NCI-H2107 treated with DMSO at 0.1 percent for 48 hours (cell line): Measurements from ENCODE around the gene PAQR5.
"Not testable (repeated sequence)": the region's sequence is repeated elsewhere in the genome, so short reads cannot be mapped to it uniquely, and the experiment has no call there.

Source experiments
- DNase-seq: peaks from one replicate; lab custom pipeline; 2025; ENCODE audit not compliant: unreplicated experiment; lab: John Stamatoyannopoulos, UW

Gene PAQR5

DNA sequence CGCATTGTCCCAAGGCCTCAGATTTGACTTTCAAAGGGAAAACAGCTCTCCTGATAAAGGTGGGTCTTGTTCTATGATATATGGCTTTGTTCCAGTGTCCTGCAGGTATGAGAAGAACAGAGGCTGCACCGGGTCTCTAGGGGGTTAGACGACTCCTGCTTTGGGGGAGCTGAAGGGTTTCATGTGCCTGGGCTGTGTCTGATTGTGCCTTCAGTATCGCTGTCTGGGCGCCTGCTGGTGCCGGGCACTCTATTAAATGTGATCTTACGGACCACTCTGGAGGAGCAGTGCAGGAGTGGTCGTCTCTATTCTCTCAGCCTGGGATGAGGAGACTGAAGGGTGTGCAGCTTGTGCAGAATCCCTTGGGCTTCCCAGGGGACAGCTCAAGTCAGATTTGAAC lies 16.0 kb downstream of the PAQR5 start:
- no peak for DNase-seq

DNA sequence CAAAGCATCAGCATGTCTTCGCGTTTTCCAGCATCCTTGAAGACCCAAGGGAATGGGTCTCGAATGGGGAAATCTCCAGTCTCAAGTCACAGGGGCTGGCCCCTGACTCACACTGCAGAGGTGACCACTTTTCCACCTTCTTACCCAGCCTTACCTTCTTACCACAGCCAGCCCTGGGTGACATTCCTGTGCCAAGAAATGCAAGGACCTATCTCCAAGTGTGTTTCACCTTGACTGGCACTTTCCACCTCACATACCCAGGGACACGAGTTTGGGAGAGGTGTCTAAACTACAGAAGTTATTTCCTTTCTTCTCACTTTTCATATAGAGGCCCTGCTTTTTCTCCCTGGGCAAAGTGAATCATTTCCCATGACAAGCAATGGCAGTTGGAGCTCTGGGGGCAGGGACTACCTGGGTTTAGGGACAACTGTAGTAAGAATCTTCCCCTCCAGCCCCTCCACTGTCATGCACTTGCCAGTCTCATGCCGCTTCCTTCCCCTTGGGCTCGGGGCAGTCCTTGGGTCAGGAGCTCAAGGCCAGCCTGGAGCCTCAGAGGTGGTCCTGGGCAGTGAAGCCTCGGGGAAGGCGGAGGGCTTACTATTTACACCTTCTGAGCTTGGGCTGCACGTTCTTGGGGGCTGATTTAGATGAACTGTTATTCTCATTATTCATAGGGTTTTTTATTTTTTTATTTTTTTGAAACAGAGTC lies 16.8 kb downstream of the PAQR5 start:
- no peak for DNase-seq

DNA sequence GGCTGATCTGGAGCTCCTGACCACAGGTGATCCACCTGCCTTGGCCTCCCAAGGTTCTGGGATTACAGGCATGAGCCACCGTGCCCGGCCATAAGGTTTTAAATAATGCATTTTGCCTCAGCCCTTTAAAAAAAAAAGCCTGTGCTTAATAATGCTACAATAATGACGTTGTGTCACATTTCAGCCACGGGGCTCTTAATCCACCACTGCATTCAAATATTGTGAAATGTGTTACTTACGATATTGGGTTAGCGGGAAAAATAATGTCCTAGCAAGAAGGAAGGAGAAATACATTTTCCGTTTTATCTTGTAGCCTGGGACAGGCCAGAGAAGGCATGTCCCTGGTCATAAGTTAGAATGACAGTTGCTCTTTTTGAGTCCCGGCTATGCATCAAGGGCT lies 17.6 kb downstream of the PAQR5 start:
- DNase-seq: no peak

DNA sequence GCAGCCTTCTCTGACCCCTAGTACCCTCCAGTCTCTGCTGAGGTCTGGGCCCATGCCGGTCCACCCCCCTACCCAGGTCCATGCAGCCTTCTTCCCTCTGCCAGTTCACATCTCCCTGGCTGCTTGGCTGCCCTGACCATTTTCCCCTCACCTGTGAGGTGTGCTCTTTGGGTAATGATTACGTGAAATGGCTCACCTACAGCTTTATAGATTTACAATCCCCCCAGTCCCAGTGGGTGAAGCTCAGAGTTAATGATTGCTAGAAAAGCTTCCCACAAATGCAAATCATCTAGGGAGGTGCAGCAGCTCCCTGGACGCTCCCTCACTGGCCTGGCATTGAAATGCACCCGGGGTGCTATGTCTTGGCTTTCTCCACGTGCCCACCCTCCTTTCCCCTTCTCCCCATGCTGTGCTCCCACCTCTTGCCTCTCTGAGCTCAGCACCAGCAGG lies 18.7 kb downstream of the PAQR5 start:
- DNase-seq: no peak

DNA sequence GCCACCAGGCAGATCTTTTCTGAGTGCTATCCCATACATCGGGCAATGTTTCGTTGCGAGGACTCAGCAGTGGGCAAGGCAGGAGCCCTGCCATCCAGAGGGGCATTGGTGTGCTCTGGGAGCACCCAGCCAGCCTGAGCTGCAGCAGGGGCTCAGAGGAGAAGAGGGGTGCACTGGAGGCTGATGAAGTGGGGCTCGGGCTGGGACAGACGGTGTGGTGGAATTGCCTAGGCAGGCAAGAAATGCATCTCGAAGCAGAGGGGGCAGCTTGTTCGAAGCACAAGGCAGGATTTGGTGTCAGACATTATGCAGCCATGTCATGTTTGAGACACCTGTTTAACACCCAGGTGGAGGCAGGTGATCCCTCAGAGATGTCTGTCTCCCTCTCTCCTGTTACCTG lies 19.3 kb downstream of the PAQR5 start:
- no peak for DNase-seq

DNA sequence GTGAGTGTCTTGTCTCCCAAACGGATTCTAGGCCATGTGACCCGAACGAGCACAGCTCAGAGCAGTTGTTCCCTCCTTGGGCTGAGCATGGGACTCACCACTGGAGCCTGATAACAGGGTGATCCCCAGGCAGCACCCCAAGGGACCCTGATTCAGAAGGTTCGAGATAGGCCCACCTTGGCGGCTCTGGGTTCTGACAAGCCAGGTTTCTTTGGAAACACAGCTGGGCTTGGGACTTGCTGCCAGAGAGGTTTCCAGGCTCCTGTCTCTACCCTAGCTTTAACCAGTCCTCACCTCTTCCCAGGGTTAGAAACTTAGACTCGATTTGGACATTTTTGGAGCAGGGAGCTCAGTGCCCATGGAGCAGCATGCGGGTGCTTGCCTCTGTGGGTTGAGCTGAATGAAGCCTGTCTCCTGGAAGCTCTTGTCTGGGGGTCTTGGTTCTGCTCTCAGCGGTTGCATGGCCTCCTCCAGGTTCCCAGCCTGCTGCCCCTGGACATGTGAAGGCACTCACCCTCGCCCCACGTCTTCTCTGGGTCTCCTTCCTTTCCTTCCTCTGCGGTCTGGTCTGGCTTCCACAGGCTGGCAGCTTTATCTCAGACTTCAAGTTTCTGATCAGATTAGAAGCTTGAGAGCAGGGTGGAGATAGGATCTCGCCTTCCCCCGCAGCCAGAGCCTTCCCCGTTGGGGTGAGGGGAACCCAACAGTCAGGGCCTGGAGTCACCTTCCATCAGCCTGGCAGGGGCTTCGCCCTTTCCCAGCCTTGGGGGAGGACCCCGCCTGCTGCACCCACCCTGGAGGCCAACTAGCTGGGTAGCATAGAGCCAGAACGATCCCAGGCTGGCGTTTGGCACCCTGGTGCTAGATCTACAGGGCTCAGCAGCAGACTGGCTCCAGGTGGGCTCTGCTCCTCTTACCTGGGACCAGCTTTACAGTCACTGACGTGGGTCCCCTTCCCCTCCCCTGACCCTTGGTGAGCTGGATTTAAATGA lies 21.0 kb downstream of the PAQR5 start:
- DNase-seq: no peak

DNA sequence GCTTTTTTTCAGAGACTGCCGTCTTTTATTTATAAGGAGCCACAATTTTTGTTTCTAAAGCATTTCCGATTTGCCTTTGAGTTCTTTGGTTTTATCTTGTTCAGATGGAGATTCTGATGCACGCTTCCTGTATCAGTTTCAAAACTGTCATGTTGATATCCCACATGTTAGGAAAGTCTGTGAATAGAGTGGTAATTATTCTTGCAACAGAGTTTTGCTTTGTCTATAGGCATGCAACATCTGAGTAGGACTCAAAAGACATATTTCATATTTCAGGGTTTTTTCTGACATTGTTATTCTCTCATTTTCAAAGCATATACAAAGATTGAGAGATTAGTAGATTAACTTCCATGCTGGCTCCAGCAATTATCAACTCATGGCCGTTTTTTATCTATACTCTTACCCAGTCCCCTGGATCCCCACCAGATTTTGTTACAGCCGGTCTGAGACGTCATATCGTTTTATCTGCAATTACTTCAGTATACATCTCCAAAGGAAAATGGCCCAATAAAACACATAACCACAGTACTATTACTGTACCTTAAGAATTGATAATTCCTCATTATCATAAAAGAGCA lies 22.4 kb downstream of the PAQR5 start:
- DNase-seq: no peak

DNA sequence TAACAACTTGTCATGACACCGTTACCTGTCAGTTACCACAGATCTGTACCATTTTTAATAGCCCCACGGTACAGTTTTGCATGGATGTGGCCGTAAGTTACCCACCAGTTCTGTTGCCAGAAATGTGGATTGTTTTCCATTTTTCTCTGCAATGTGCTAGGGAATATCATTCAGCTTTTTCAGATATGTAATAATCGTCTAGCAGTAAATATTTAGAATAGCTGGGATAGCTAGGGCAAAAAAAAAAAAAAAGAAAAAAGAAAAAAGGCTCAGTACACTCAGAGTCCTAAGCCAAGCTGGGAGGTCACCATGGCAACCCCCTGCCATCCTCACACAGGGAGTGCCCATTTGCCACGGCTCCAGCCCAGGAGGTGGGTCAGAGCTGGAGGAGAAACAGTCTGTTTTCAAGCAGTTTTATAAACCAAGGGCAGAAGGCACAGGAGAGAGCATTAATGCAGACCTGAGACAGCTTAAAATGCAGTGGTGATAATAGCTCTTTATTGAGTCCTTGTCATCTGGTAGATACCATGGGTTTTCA lies 25.2 kb downstream of the PAQR5 start:
- no peak for DNase-seq

DNA sequence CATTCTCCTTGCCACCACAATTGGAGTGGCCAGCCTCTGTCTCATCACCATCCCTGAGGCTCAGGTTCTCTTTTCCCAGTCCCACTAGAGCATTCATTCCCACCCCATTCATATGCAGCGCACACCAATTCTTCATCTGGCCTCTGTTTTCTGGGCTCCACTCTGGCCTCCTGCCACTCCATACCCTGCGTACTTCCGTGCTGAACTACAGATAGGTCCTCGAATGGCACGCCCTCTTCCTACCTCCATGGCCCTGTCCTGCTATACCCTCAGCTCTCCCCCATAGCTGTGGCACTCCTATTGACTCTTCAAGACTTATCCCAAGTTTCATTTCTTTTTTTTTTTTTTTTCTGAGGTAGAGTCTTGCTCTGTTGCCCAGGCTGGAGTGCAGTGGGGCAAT lies 25.9 kb downstream of the PAQR5 start:
- DNase-seq: no peak

DNA sequence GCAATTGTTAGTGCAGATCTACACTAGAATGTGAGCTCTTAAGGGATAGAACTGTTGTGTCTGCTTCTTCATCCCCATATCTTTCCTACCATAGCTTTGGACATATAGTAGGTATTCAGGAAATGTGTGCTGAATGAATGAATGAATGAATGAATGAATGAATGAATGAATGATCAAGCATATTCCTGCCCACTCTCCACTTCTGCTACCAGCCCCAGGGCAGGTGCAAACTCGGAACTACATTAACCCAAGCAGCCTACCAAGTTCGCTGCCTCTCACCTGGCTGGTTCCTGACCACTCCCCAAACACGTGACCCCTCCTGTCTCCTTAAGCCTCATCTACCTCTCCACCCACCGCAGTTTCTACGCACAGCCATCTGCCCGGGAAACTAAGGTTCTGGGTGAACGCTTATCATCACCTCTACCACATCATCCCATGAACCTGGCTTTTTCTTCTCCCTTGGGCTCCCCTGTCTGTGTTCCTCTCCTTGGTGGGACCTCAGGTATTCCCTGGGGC lies 26.8 kb downstream of the PAQR5 start:
- DNase-seq: no peak

DNA sequence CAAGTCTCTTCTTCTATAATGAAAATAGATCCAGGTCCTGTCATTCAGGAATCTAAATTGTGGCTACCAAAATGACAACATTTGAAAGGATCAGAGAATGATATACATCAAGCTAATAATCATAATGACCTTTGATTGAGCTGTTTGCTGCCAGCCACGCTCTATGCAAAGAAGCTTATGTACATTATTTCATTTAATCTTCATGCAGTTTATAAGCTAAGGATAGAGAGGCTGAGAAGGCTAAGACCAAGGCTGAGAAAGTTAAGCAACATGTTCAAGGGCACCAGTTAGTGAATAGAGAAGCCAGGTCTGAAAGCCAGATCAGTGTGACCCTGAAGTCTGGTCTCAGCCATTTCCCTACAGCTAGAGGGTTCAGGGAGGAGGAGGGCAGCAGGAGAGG lies 29.4 kb downstream of the PAQR5 start:
- DNase-seq: no peak

DNA sequence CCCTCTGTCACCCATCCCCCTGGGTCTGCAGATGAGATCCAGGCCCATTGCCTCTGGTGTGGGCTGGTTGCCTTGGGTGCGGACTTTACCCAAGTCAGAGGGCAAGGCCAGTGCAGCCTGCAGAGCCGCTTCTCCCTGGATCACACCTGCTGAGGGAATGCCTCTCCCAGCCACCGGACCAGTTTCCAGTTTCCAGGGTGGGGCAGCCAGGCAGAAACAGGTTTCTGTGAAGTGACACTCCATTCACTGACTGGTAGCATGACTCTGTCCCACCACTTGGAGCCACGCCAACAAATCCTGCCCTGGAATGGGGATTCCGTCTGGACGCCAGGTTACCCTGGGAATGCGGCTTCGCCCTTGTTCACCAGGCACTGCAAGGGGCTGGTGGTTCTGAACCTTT lies 30.0 kb downstream of the PAQR5 start:
- DNase-seq: no peak

DNA sequence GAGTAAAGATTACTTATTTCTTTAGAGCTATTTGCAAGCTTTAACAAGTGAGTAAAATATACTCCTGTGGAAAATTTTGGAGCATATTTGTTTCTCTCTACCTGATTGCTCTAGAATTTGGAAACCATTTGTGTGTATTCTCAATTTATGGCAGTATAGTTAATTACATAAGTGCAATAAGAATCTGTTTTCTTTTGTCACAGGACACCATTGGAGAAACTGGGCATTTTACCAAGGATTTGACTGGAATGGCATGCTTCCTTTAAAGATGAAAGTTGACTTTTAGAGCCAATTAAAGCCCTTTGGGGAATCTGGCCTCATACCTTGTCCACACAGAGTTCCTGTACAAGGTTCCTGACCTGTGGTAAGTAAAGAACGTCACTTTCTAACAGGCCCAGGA lies 38.4 kb downstream of the PAQR5 start:
- DNase-seq: no peak

DNA sequence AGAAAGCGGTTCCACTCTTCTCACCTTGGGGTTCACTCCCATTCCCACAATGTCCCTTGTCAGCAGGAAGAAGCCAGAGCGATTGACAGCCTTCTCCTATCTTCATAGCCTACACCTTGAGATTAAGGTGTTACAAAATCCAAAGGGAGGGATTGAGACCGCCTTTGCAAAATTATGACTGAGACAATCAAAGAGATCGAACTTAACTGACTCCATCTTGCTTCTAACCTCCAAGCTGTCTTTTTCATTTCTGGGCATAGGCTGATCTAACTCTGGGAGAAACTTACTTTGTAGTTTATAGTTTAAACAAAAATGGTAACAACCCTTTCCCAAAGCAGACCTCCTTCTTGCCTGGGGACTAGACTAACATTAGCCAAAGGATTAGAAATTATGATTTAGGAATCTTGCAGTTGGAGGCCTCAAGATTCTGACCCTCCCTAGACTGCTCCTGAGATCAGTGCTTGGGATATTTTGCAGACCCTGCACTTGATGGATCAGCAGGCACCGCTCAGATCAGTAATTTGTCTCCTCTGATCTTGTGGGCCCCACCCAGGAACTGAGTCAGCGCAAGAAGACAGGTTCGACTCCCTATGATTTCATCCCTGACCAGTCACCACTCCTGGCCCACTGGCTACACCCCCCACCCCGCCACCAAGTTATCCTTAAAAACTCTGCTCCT lies 40.0 kb downstream of the PAQR5 start:
- no peak for DNase-seq

DNA sequence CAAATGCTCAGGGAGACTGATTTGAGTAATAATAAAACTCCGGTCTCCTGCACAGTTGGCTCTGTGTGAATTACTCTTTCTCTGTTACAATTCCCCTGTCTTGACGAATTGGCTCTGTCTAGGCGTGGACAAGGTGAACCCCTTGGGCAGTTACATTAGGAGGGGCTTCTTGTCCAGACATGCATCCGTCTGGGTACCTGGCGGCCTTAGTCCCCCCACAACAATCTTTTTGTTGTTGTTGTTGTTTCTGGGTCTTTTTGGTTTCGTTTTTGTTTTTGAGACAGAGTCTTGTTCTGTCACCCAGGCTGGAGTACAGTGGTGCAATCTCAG lies 40.5 kb downstream of the PAQR5 start:
- DNase-seq: not testable (repeated sequence)

DNA sequence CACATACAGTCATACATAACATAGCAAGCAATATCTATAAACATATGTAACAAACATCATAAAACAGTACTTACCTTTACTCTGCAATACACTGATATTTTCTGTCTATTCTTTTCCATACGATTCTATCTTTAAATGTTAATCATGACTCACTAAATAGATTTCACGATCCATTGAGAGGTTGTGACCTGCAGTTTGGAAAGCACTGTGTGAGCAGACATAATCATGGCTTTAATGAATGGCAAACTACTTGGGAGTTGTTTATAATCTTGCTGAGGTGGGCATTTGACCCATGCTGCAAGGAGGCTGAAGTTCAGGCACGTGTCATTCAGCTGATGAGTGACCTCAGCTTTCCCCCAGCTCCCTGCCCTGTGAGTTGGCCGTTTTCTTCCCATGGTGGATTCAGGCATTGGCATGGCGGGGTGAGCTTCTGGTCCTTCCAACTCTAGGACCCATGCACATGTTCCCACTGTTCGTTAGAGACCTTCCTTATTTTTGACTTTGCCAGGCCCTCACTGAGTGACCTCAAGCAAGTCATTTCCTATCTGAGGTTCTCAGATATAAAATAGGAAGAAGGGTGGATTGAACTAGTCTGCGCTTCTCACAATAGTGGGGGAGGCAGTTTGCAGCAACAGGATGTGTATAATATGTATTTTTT lies 41.7 kb downstream of the PAQR5 start:
- no peak for DNase-seq

DNA sequence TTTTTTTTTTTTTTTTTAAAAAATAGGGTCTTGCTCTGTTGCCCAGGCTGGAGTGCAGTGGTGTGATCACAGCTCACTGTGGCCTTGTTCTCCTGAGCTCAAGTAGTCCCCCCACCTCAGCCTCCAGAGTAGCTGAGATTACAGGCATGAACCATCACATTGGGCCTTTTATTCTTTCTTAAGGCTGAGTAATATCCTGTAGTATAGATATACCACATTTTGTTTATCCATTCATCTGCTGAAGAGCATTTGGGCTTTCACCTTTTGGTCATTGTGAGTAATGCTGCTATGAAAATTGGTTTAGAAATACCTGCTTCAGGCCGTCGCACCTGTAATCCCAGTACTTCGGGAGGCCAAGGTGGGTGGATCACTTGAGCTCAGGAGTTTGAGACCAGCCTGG lies 42.6 kb downstream of the PAQR5 start:
- no peak for DNase-seq

DNA sequence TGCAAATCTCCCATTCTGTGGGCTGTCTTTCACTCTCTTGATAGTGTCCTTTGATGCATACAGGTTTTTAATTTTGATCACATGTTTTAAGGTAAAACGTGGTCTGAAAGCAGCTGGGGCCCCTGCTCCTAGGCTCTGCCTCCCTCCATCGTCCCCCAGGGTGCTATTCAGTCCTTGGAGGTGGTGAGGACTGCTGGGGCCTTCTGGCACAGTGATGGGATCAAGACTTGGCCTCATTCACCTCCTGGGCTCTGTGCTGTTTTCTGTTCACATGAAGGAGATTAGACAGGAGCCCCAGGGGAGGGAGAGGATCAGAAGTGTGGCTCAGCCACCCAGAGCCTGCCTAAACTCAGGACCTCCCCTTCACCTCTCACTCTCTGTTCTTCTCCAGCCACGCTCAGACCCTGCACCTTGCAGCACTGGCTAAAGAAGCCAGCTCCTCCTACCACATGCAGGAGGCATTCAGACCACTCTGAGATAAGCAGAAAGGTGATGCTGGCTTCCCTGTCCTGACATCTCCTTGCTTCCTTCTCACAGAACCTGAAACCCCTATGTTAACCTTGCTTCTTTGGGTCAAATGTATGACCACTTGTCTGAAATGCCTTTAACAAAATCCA lies 43.9 kb downstream of the PAQR5 start:
- DNase-seq: no peak

DNA sequence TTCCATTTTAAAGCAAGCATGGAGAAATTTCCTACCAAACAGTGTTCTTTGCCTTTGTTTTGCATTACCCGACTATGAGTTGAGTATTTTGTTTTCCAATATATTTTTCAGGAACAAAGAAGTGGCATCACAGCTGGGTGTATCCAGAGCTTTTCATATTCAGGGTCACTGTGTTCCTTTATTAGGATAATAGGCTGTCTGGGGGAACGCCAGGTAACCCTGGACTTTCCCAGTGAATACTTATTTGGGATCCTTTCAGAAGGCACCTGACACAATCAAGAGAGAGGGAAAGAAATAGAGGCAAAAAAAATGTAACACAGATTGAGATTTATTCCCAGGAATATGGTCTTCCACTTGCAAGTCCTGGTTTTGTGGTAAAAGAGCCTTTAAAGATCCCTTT lies 44.4 kb downstream of the PAQR5 start:
- no peak for DNase-seq

DNA sequence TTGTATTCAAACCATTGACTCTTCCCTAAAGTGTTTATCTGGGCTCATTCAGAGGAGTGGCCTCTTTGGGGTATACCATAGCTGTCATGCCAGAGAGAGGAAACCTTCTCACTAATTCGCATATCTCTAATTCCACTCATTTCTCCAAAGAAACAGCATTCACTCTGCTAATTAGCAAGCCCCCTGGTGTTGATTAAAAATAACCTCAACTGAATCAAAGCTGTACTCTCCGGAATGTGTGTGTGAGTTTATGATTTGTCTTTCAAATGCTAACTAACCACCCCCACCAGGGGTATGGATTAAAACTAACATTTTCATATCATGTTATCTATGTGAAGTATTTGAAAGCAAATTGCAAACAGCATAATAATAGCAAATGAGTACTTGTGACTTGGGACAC lies 45.5 kb downstream of the PAQR5 start:
- no peak for DNase-seq
